Stimulated activated naive CD8-positive, alpha-beta T cell treated with anti-CD3 and anti-CD28 coated beads, Interleukin-15, amount 100 ng/mL, for 72 hours (primary cell): ENCODE data around the gene ZNRF3.
"Not testable (repeated sequence)": the region's sequence is repeated elsewhere in the genome, so short reads cannot be mapped to it uniquely, and the experiment has no call there.

Experiments
- ATAC-seq: fragments of 150-1000 bp; cut with Tn5 transposase; 2 replicates; pipeline ENCODE4 v1.10.0; 2021; ENCODE audit warnings: mild to moderate bottlenecking, moderate library complexity
- DNase-seq, 2 donors: peaks; one replicate each; pipeline ENCODE4 v3.0.0; 2021 to 2022
- H3K27ac Mint-ChIP-seq, 2 donors: one replicate each; pipeline ENCODE4 v1.8.0; 2022; ENCODE audit warnings: mild to moderate bottlenecking in 2 of 2, mixed read lengths in 2 of 2, moderate library complexity in 2 of 2
- H3K27me3 Mint-ChIP-seq: one replicate; pipeline ENCODE4 v1.8.0; 2022; ENCODE audit warnings: mixed read lengths
- H3K4me1 Mint-ChIP-seq: one replicate; pipeline ENCODE4 v1.8.0; 2022; ENCODE audit warnings: mild to moderate bottlenecking, mixed read lengths
- H3K4me3 Mint-ChIP-seq, 2 donors: one replicate each; pipeline ENCODE4 v1.8.0; 2022; ENCODE audit warnings: mild to moderate bottlenecking in 2 of 2, mixed read lengths in 2 of 2, moderate library complexity in 1 of 2
- H3K9me3 Mint-ChIP-seq, 2 donors: one replicate each; pipeline ENCODE4 v1.8.0; 2022; ENCODE audit warnings: mixed read lengths in 2 of 2

Gene ZNRF3

GRCh38 chr22:29004647-29005371 lies 121.4 kb downstream of the ZNRF3 start:
- Mint-ChIP-seq H3K4me3 (no peak overlapping the region), H3K4me1 (peaks cover 11% of the 10 kb centered on the region), H3K27me3 (peaks cover 77% of the 10 kb centered on the region), H3K9me3 (no peaks in the 10 kb centered on the region), H3K27ac (no peak overlapping the region)
- DNase-seq (no peak), ATAC-seq (no peak)

GRCh38 chr22:29005754-29006153 lies 122.4 kb downstream of the ZNRF3 start:
- H3K9me3 Mint-ChIP-seq, H3K27ac Mint-ChIP-seq, ATAC-seq, H3K4me3 Mint-ChIP-seq, DNase-seq: not testable (repeated sequence)
- peaks cover 87% of the 10 kb centered on the region for H3K27me3 Mint-ChIP-seq
- H3K4me1 Mint-ChIP-seq = peaks cover 11% of the 10 kb centered on the region

GRCh38 chr22:29006346-29006745 lies 123.0 kb downstream of the ZNRF3 start:
- DNase-seq (no peak), ATAC-seq (no peak)
- no peaks in the 10 kb centered on the region for H3K9me3 Mint-ChIP-seq

GRCh38 chr22:29009148-29009547 lies 125.8 kb downstream of the ZNRF3 start:
- H3K9me3 Mint-ChIP-seq = no peaks in the 10 kb centered on the region
- no peak overlapping the region for H3K4me3 Mint-ChIP-seq
- peaks cover 68% of the 10 kb centered on the region for H3K27me3 Mint-ChIP-seq
- no peak for DNase-seq
- no peak overlapping the region for H3K27ac Mint-ChIP-seq
- no peak for ATAC-seq
- H3K4me1 Mint-ChIP-seq = peaks cover 9% of the 10 kb centered on the region

More at GRCh38 chr22:29006346-29006745, 123.0 kb downstream of the ZNRF3 start:
- Mint-ChIP-seq H3K27ac (no peak overlapping the region), H3K4me3 (no peak overlapping the region), H3K27me3 (peaks cover 93% of the 10 kb centered on the region), H3K4me1 (peaks cover 11% of the 10 kb centered on the region)

- no peak overlapping the region for H3K4me3 Mint-ChIP-seq
- peaks cover 7% of the 10 kb centered on the region for H3K4me1 Mint-ChIP-seq
- peaks cover 44% of the 10 kb centered on the region for H3K27me3 Mint-ChIP-seq
- ATAC-seq (no peak), DNase-seq (no peak)
- H3K9me3 Mint-ChIP-seq = no peaks in the 10 kb centered on the region
- no peak overlapping the region for H3K27ac Mint-ChIP-seq
Observed at GRCh38 chr22:29011240-29012100, 128.1 kb downstream of the ZNRF3 start.

- Mint-ChIP-seq H3K4me1 (peaks cover 7% of the 10 kb centered on the region), H3K9me3 (no peaks in the 10 kb centered on the region), H3K27ac (no peak overlapping the region), H3K27me3 (peaks cover 39% of the 10 kb centered on the region), H3K4me3 (no peak overlapping the region)
- no peak for ATAC-seq
- no peak for DNase-seq
Observed at GRCh38 chr22:29012101-29012433, 128.7 kb downstream of the ZNRF3 start.

- Mint-ChIP-seq H3K4me1 (peaks cover 7% of the 10 kb centered on the region), H3K9me3 (peaks cover 0 to 2% of the 10 kb centered on the region in 2 donors)
Observed at GRCh38 chr22:29012952-29013351, 129.6 kb downstream of the ZNRF3 start.

GRCh38 chr22:29014293-29014692 lies 130.9 kb downstream of the ZNRF3 start:
- Mint-ChIP-seq H3K4me3 (no peak overlapping the region), H3K27me3 (peaks cover 35% of the 10 kb centered on the region), H3K27ac (no peak overlapping the region), H3K9me3 (peaks cover 9 to 10% of the 10 kb centered on the region in 2 donors), H3K4me1 (peaks cover 7% of the 10 kb centered on the region)
- DNase-seq (no peak), ATAC-seq (no peak)

More at GRCh38 chr22:29012952-29013351, 129.6 kb downstream of the ZNRF3 start:
- no peak for ATAC-seq
- no peak overlapping the region for H3K4me3 Mint-ChIP-seq
- no peak overlapping the region for H3K27ac Mint-ChIP-seq
- no peak for DNase-seq
- peaks cover 42% of the 10 kb centered on the region for H3K27me3 Mint-ChIP-seq

- H3K9me3 Mint-ChIP-seq = peaks cover 9 to 10% of the 10 kb centered on the region in 2 donors
- ATAC-seq (no peak), DNase-seq (no peak)
- H3K4me1 Mint-ChIP-seq = peaks cover 7% of the 10 kb centered on the region
- no peak overlapping the region for H3K27ac Mint-ChIP-seq
- no peak overlapping the region for H3K4me3 Mint-ChIP-seq
- H3K27me3 Mint-ChIP-seq = peaks cover 32% of the 10 kb centered on the region
Observed at GRCh38 chr22:29014773-29015172, 131.4 kb downstream of the ZNRF3 start.

GRCh38 chr22:29016067-29016938 lies 132.9 kb downstream of the ZNRF3 start:
- Mint-ChIP-seq H3K27ac (no peak overlapping the region), H3K4me1 (peaks cover 7% of the 10 kb centered on the region), H3K27me3 (peaks cover 17% of the 10 kb centered on the region), H3K4me3 (no peak overlapping the region), H3K9me3 (peaks cover 9 to 10% of the 10 kb centered on the region in 2 donors)
- DNase-seq = no peak
- peak; percentile 73 for ATAC-seq

GRCh38 chr22:29018293-29019189 lies 135.2 kb downstream of the ZNRF3 start:
- Mint-ChIP-seq H3K4me1 (peaks cover 7% of the 10 kb centered on the region), H3K4me3 (no peak overlapping the region), H3K27ac (no peak overlapping the region), H3K27me3 (peaks cover 19% of the 10 kb centered on the region), H3K9me3 (peaks cover 9 to 10% of the 10 kb centered on the region in 2 donors)
- ATAC-seq (no peak), DNase-seq (no peak)

GRCh38 chr22:29022101-29022817 lies 138.9 kb downstream of the ZNRF3 start:
- ATAC-seq = no peak
- peaks cover 35% of the 10 kb centered on the region for H3K27me3 Mint-ChIP-seq
- no peak overlapping the region for H3K27ac Mint-ChIP-seq
- H3K4me3 Mint-ChIP-seq = no peak overlapping the region
- H3K4me1 Mint-ChIP-seq = no peaks in the 10 kb centered on the region
- peaks cover 9 to 10% of the 10 kb centered on the region in 2 donors for H3K9me3 Mint-ChIP-seq
- no peak for DNase-seq

GRCh38 chr22:29023172-29023796 lies 139.9 kb downstream of the ZNRF3 start:
- DNase-seq (no peak), ATAC-seq (no peak)
- peaks cover 4 to 6% of the 10 kb centered on the region in 2 donors for H3K9me3 Mint-ChIP-seq
- no peaks in the 10 kb centered on the region for H3K4me1 Mint-ChIP-seq
- H3K27ac Mint-ChIP-seq = no peak overlapping the region
- H3K27me3 Mint-ChIP-seq = peaks cover 35% of the 10 kb centered on the region
- H3K4me3 Mint-ChIP-seq = no peak overlapping the region

- Mint-ChIP-seq H3K27me3 (peaks cover 65% of the 10 kb centered on the region), H3K4me3 (no peak overlapping the region), H3K27ac (no peak overlapping the region), H3K4me1 (peaks cover 19% of the 10 kb centered on the region), H3K9me3 (no peaks in the 10 kb centered on the region)
- ATAC-seq (no peak), DNase-seq (no peak)
Observed at GRCh38 chr22:29026579-29026978, 143.2 kb downstream of the ZNRF3 start.
